H1 (cell line): ENCODE measurements around the gene TSKU. TPM values are rescaled to one million over a fixed set of nuclear protein-coding genes. Genes with fewer than 3 reads are reported as not detected.

Source experiments
- CTCF ChIA-PET: fragments of 300-600 bp; sonication (Branson Sonifier 250); formaldehyde crosslinking; loops from one replicate; lab custom pipeline; 2021; ENCODE audit not compliant: partially characterized antibody; lab: Charles Lee
- POLR2A ChIA-PET: fragments of 300-600 bp; sonication (Branson Sonifier 250); formaldehyde crosslinking; loops from one replicate; lab custom pipeline; 2021; ENCODE audit warnings: inconsistent platforms; ENCODE audit not compliant: partially characterized antibody; lab: Charles Lee
- DNase-seq, 2 experiments: peaks; one replicate each; pipeline versions ENCODE4 v3.0.0 to v3.0.0-alpha.2; 2010 to 2022; ENCODE audit warnings: low spot score in 2 of 2, low read depth in 1 of 2, mixed read lengths in 1 of 2
- FAIRE-seq: peaks from 2 replicates; lab custom pipeline; 2011; peaks lifted over from hg19 to GRCh38; lab: Jason Lieb, UNC
- H2AFZ ChIP-seq: 2 replicates; pipeline ENCODE4 v1.8.1; 2012; ENCODE audit warnings: low read length, inconsistent platforms
- H2AK5ac ChIP-seq: 2 replicates; pipeline ENCODE4 v1.6.1; 2013; ENCODE audit warnings: low read depth, low read length
- H2BK120ac ChIP-seq: replicated peaks from 2 replicates; pipeline ENCODE3; 2013; ENCODE audit warnings: low read depth, low read length, inconsistent platforms
- H2BK12ac ChIP-seq: 2 replicates; pipeline ENCODE4 v1.6.1; 2013; ENCODE audit warnings: low read depth, low read length
- H2BK15ac ChIP-seq: 2 replicates; pipeline ENCODE4 v1.6.1; 2013; ENCODE audit warnings: low read length
- H2BK20ac ChIP-seq: 2 replicates; pipeline ENCODE4 v1.6.1; 2013; ENCODE audit warnings: low read length
- H2BK5ac ChIP-seq: 2 replicates; pipeline ENCODE4 v1.6.1; 2013; ENCODE audit warnings: low read depth, low read length
- H3K14ac ChIP-seq: 2 replicates; pipeline ENCODE4 v1.6.1; 2013; ENCODE audit warnings: inconsistent platforms; ENCODE audit not compliant: insufficient read length
- H3K18ac ChIP-seq: 2 replicates; pipeline ENCODE4 v1.6.1; 2013; ENCODE audit warnings: low read length; ENCODE audit errors: extremely low read depth
- H3K23ac ChIP-seq: 2 replicates; pipeline ENCODE4 v1.6.1; 2013; ENCODE audit warnings: inconsistent platforms; ENCODE audit not compliant: insufficient read length
- H3K23me2 ChIP-seq: 2 replicates; pipeline ENCODE4 v1.6.1; 2013; ENCODE audit warnings: low read depth, low read length
- H3K27ac ChIP-seq: 2 replicates; pipeline ENCODE4 v1.6.1; 2011; ENCODE audit warnings: low read depth, low read length, inconsistent platforms
- H3K27me3 ChIP-seq, 4 experiments: replicated peaks in 1 of 4; 1 replicate in 1 of 4; 2 replicates in 3 of 4; pipeline versions ENCODE4 v1.6.1 to v1.8.1; 2011 to 2013; ENCODE audit warnings: low read length in 3 of 4, mild to moderate bottlenecking in 3 of 4, inconsistent platforms in 2 of 4, mixed read lengths in 2 of 4, moderate library complexity in 1 of 4; ENCODE audit not compliant: control insufficient read depth in 3 of 4, insufficient read depth in 3 of 4; ENCODE audit errors: extremely low read depth in 1 of 4
- H3K36me3 ChIP-seq, 4 experiments: 2 replicates each; pipeline versions ENCODE4 v1.6.1 to v1.8.1; 2011 to 2013; ENCODE audit warnings: mild to moderate bottlenecking in 4 of 4, low read length in 3 of 4, moderate library complexity in 2 of 4, control low read depth in 1 of 4, inconsistent platforms in 1 of 4; ENCODE audit not compliant: insufficient read depth in 4 of 4, control insufficient read depth in 2 of 4
- H3K4ac ChIP-seq: replicated peaks from 2 replicates; pipeline ENCODE3; 2013; ENCODE audit warnings: low read length, low read depth, mixed read lengths, inconsistent platforms; ENCODE audit not compliant: insufficient read length
- H3K4me1 ChIP-seq, 4 experiments: replicated peaks in 1 of 4; 1 replicate in 1 of 4; 2 replicates in 3 of 4; pipeline versions ENCODE4 v1.6.1 to v1.8.1; 2011 to 2013; ENCODE audit warnings: low read length in 3 of 4, inconsistent platforms in 2 of 4, mixed read lengths in 1 of 4; ENCODE audit not compliant: insufficient read depth in 4 of 4, control insufficient read depth in 3 of 4
- H3K4me2 ChIP-seq, 2 experiments: 2 replicates each; pipeline versions ENCODE4 v1.6.1 to v1.8.1; 2011 to 2013; ENCODE audit warnings: low read depth in 2 of 2, low read length in 2 of 2, control low read depth in 1 of 2, inconsistent platforms in 1 of 2, mild to moderate bottlenecking in 1 of 2; ENCODE audit not compliant: insufficient read depth in 1 of 2
- H3K4me3 ChIP-seq, 4 experiments: fragments of 200-600, 300-600 bp in 1 of 4; sonication (generic), shearing (Covaris generic), sonication (Bioruptor Twin) in 1 of 4; 2 replicates each; pipeline versions ENCODE4 v1.5.1 to v1.8.1; 2011 to 2016; ENCODE audit warnings: low read length in 4 of 4, low read depth in 3 of 4, control low read depth in 2 of 4, inconsistent platforms in 2 of 4, mild to moderate bottlenecking in 2 of 4, mixed read lengths in 1 of 4, moderate library complexity in 1 of 4; ENCODE audit not compliant: insufficient read depth in 2 of 4; ENCODE audit errors: extremely low read depth in 1 of 4
- H3K56ac ChIP-seq: replicated peaks from 2 replicates; pipeline ENCODE3; 2013; ENCODE audit warnings: low read depth, mild to moderate bottlenecking, mixed read lengths, low read length, inconsistent platforms; ENCODE audit not compliant: insufficient read length
- H3K79me1 ChIP-seq: 2 replicates; pipeline ENCODE4 v1.6.1; 2013; ENCODE audit warnings: low read depth, low read length, control low read depth
- H3K79me2 ChIP-seq, 2 experiments: 2 replicates each; pipeline versions ENCODE4 v1.6.1 to v1.8.1; 2012 to 2013; ENCODE audit warnings: low read length in 2 of 2, mild to moderate bottlenecking in 2 of 2, inconsistent platforms in 1 of 2; ENCODE audit not compliant: insufficient read depth in 2 of 2, control insufficient read depth in 1 of 2
- H3K9ac ChIP-seq, 4 experiments: replicated peaks in 1 of 4; 1 replicate in 1 of 4; 2 replicates in 3 of 4; pipeline versions ENCODE4 v1.6.1 to v1.8.1; 2011 to 2013; ENCODE audit warnings: low read depth in 3 of 4, low read length in 3 of 4, control low read depth in 2 of 4, mild to moderate bottlenecking in 2 of 4, moderate library complexity in 2 of 4, inconsistent platforms in 1 of 4; ENCODE audit errors: extremely low read depth in 1 of 4
- H3K9me3 ChIP-seq, 2 experiments: 2 replicates each; pipeline versions ENCODE4 v1.6.1 to v1.8.1; 2012 to 2013; ENCODE audit warnings: mild to moderate bottlenecking in 2 of 2, moderate library complexity in 2 of 2, control low read depth in 1 of 2, inconsistent platforms in 1 of 2, low read depth in 1 of 2, low read length in 1 of 2, mixed read lengths in 1 of 2; ENCODE audit not compliant: insufficient read depth in 2 of 2
- H4K20me1 ChIP-seq, 2 experiments: replicated peaks in 1 of 2; 2 replicates each; pipeline versions ENCODE3 to v1.8.1; 2011 to 2013; ENCODE audit warnings: inconsistent platforms in 2 of 2, low read length in 2 of 2, mild to moderate bottlenecking in 1 of 2; ENCODE audit not compliant: insufficient read depth in 2 of 2, control insufficient read depth in 1 of 2
- H4K5ac ChIP-seq: 2 replicates; pipeline ENCODE4 v1.6.1; 2013; ENCODE audit warnings: low read length, low read depth, mixed read lengths, inconsistent platforms; ENCODE audit not compliant: insufficient read length
- H4K8ac ChIP-seq: 2 replicates; pipeline ENCODE4 v1.8.0; 2013; ENCODE audit warnings: mild to moderate bottlenecking, moderate library complexity, low read length, inconsistent platforms; ENCODE audit not compliant: insufficient read depth; ENCODE audit errors: extremely low read depth
- H4K91ac ChIP-seq: replicated peaks from 2 replicates; pipeline ENCODE3; 2013; ENCODE audit warnings: low read length, mixed read lengths, inconsistent platforms; ENCODE audit not compliant: insufficient read length
- ASH2L ChIP-seq: fragments of 200-600, 300-600 bp; sonication (generic); IDR thresholded peaks from one replicate; pipeline ENCODE4 v1.7.1; 2017; ENCODE audit warnings: low read length
- CTBP2 ChIP-seq: IDR thresholded peaks from 2 replicates; pipeline ENCODE4 v1.7.0; 2011; ENCODE audit warnings: borderline replicate concordance, mild to moderate bottlenecking, moderate library complexity, mixed read lengths, low read length; ENCODE audit not compliant: insufficient read depth, insufficient read length
- E2F6 ChIP-seq: IDR thresholded peaks from 2 replicates; pipeline ENCODE4 v1.6.1; 2012; ENCODE audit warnings: inconsistent platforms
- EP300 ChIP-seq, 2 experiments: IDR thresholded peaks; 1 replicate in 1 of 2; 2 replicates in 1 of 2; pipeline ENCODE4 v1.6.1; 2011 to 2012; ENCODE audit warnings: low read depth in 2 of 2, low read length in 2 of 2, mild to moderate bottlenecking in 2 of 2, borderline replicate concordance in 1 of 2, inconsistent platforms in 1 of 2, moderate library complexity in 1 of 2
- KDM4A ChIP-seq: IDR thresholded peaks from one replicate; pipeline ENCODE4 v1.7.1; 2012; ENCODE audit warnings: low read depth, mild to moderate bottlenecking, moderate library complexity, low read length, inconsistent platforms; ENCODE audit not compliant: severe bottlenecking
- SIX5 ChIP-seq: IDR thresholded peaks from 2 replicates; pipeline ENCODE4 v1.6.1; 2011; ENCODE audit warnings: mild to moderate bottlenecking, low read depth, low read length
- SP4 ChIP-seq: IDR thresholded peaks from 2 replicates; pipeline ENCODE4 v1.6.1; 2012; ENCODE audit warnings: low read length, inconsistent platforms
- TAF7 ChIP-seq: optimal IDR thresholded peaks from 2 replicates; pipeline ENCODE3; 2011; ENCODE audit warnings: low read depth, mild to moderate bottlenecking, inconsistent platforms, low read length, moderate library complexity, borderline replicate concordance
- TBP ChIP-seq: IDR thresholded peaks from 2 replicates; pipeline ENCODE4 v1.6.1; 2011; ENCODE audit warnings: low read depth, low read length, improper control_type of control experiment
- USF2 ChIP-seq: IDR thresholded peaks from 2 replicates; pipeline ENCODE4 v1.6.1; 2011; ENCODE audit warnings: low read length, improper control_type of control experiment
- YY1 ChIP-seq: IDR thresholded peaks from 2 replicates; pipeline ENCODE4 v1.6.1; 2011; ENCODE audit warnings: low read depth, mild to moderate bottlenecking, low read length
- WGBS, 2 experiments: shearing (Covaris generic) in 1 of 2; methylation state at CpG; one replicate each; pipeline versions ENCODE4 v1.1.6 to v1.1.7; 2013 to 2015; ENCODE audit warnings: low lambda C conversion rate in 2 of 2, mixed read lengths in 2 of 2, inconsistent platforms in 1 of 2, low coverage in 1 of 2, missing lambda C conversion rate in 1 of 2; ENCODE audit not compliant: insufficient replicate concordance in 2 of 2, insufficient coverage in 1 of 2, insufficient read length in 1 of 2; ENCODE audit errors: extremely low coverage in 1 of 2, missing lambda C conversion rate in 1 of 2; 5-methylcytosine and 5-hydroxymethylcytosine counted together
- polyA plus RNA-seq, 7 experiments: library from polyadenylated mRNA; depleted of rRNA in 3 of 7; stranded (reverse) in 5 of 7; unstranded in 2 of 7; fragments of >200 nt in 5 of 7; fragments of 200-250 nt in 2 of 7; gene quantifications; 1 replicate in 5 of 7; 2 replicates in 1 of 7; 4 replicates in 1 of 7; pipeline versions ENCODE4 v1.2.1 to v1.2.3, GENCODE V29; 2011 to 2013; ENCODE audit warnings: missing spikeins in 2 of 7, mixed read lengths in 2 of 7
- total RNA-seq: library from RNA; stranded (reverse); fragmentation: NEBNext Ultra II Directional; extraction: Animal tissue kit (Norgen Biotek cat#: 25700); gene quantifications from 2 replicates; pipeline ENCODE4 v1.2.1, GENCODE V29; 2021

The TSKU gene
- total and polyA plus RNA-seq, 2 of the 8 experiments (the other 6 are each of a cell fraction or from before 2014, with no cell fraction given), result 22.8 to 28.4 TPM

DNA sequence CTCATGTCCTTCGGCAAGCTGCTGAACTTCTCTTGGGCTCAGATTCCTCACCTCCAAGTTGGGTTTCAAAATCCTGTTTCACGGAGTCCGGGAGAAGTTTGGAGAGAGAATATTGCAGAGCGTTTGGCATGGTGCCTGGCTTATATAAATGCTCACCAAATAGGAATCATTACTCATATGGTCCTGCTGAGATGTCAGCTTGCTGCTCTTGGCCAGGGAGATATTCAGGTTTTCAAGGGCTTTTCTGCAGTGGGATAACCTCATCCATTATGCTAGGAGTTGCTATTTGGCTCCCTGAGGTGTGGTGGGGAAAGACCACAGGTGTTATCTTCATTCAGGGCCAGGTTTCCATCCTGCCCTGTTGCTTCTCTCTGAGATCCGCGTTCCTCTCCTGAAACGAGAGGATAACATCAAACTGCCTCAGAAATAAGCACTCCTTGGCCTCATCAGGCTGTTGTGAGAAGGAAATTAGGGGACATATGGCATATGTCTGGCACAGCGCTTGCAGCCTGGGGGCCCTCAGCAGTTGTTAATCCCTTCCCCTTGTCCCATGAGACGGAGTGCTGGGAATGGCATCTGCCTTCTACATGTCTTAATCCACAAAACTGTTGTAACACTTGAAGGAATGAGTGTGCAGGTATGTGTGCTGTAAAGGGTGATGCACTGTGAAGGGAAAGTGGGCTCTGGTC, 47.6 kb downstream of the TSKU start:
- DNase-seq (no peak), FAIRE-seq (no peak)
- no peak overlapping the region for H3K56ac ChIP-seq
- no peak overlapping the region for H2BK120ac ChIP-seq
- H4K20me1 ChIP-seq, result no peaks in the 10 kb centered on the region
- no peaks in the 10 kb centered on the region for H3K23me2 ChIP-seq
- H3K4ac ChIP-seq, result no peak overlapping the region
- H3K4me2 ChIP-seq, result no peak overlapping the region
- CTCF ChIA-PET, result interaction anchor here (1.0 to 2.2 kb wide), 4 partner anchors 8 to 108 kb away, joined by 3 to 8 read pairs (median 5); no protein-coding TSS in a partner anchor
- H3K4me3 ChIP-seq, result no peak overlapping the region
- H3K36me3 ChIP-seq, result no peaks in the 10 kb centered on the region
- H3K9ac ChIP-seq, result no peak overlapping the region
- H3K4me1 ChIP-seq, result no peaks in the 10 kb centered on the region
- no peak overlapping the region for H2AK5ac ChIP-seq
- H3K27me3 ChIP-seq, result no peaks in the 10 kb centered on the region
- no peak overlapping the region for H4K5ac ChIP-seq
- H3K9me3 ChIP-seq, result no peaks in the 10 kb centered on the region
- no peak overlapping the region for H4K91ac ChIP-seq
- no peak overlapping the region for H3K27ac ChIP-seq
- H2BK20ac ChIP-seq, result no peak overlapping the region
- no peak overlapping the region for H4K8ac ChIP-seq
- H3K23ac ChIP-seq, result no peak overlapping the region
- H2BK15ac ChIP-seq, result no peak overlapping the region
- no peak overlapping the region for H3K18ac ChIP-seq
- H3K79me1 ChIP-seq, result no peaks in the 10 kb centered on the region
- POLR2A ChIA-PET, result no interaction called here
- no peak overlapping the region for H2BK12ac ChIP-seq
- no peak overlapping the region for H2AFZ ChIP-seq
- no peaks in the 10 kb centered on the region for H3K79me2 ChIP-seq
- WGBS, 2 experiments, result 89% methylated on average over 9 of the region's 9 CpGs; no CpG with 5 or more reads in 1 of the 2 experiments
- H2BK5ac ChIP-seq, result no peak overlapping the region
- no peak overlapping the region for H3K14ac ChIP-seq
- TF ChIP-seq SP4 (no peak), SIX5 (no peak), YY1 (no peak), USF2 (no peak), TBP (no peak), ASH2L (no peak), EP300 (IDR thresholded peaks at IDR 0.05; ENCODE audit: borderline replicate concordance in 1 of 2, low read depth in 2 of 2, low read length in 2 of 2) (no peak), E2F6 (no peak), KDM4A (no peak), TAF7 (no peak), CTBP2 (no peak)
